ENCODE results near the gene SPP1.
A peak's percentile ranks its signal among the peaks of the same experiment; 100 is the strongest.

SPP1 gene

DNA sequence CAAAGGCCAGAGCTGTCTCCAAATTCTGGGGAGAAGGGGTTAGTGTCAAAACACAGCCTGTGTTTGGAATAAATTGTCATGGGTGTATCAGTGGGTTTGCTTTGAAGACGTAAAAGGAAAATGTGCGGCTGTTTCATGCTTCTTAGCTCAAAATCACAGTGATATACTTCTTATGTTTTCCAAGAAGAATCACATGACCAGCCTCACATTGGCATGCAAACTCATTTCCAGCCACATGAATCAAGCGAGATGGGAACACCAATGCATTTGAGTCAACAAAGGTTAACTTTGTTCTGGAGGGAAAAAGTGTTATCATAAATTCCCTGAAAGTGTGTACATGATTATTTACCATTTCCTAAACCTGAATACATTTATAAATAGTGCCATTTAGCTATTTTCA is 19.0 kb upstream of the SPP1 start:
- DNase-seq, result no peak

DNA sequence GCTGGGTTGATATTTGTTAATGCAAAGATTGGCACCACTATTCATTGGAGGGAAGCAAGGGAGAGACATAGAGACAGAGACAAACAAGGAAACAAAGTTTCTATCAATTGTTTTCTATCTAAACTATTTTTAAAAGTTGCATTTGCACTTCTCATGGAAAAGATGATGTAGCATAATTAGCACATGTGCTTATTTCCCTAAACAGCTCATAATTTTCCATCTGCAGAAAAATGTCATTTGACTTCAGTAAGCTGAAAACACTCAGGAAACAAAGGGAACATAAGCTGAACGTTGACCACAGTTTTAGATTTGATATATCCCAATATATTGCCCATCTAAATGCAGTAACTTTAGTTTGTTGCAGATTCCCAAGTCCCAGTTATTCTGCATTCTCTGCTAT is 18.5 kb upstream of the SPP1 start:
- DNase-seq, result no peak

DNA sequence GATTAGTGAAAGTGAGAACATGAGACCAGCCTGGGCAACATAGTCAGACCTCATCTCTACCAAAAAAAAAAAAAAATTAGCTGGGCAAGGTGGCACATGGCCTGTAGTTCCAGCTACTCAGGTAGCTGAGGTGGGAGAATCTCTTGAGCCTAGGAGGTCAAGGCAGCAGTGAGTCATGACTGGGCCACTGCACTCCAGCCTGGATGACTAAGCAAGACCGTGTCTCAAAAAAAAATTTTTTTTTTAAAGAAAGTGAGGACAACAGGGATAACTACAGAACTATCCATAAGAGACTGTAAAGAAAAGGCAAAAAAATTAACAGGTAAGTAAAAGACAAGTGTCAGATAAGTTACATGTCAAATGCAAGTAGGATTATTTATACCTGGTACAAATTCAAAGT is 13.5 kb upstream of the SPP1 start:
- DNase-seq, result no peak

DNA sequence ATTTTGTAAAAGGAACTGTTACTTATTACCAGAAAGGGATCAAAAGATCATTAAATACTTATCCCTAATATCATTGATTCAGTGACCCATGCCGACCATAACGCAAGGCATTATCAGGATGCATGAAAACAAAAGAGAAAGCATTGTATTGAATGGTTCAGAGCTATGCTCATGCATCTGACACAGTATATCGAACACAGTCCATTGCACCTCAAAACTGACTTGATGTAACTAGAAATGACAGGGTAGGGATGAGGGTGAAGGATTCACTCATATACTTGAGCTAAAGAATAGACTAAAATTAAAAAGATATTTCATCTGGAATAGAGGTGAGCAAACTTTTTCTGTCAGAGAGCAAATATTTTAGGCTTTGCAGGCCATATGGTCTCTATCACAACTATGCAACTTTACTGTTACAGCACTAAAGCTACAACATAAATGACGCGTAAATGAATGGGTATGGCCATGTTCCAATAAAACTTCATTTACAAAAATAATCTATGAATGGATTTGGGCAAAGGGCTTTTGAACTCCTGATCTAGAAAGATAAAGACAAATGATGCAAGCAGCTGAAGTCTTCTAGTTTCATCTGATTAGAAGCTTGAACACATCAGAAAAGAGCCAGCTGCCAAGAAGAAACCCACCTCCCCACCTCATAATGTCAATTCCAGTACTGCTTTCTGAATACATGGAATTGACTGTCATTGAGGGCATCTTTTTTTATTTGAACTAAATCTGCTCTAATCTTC is 12.9 kb upstream of the SPP1 start:
- DNase-seq, result no peak

DNA sequence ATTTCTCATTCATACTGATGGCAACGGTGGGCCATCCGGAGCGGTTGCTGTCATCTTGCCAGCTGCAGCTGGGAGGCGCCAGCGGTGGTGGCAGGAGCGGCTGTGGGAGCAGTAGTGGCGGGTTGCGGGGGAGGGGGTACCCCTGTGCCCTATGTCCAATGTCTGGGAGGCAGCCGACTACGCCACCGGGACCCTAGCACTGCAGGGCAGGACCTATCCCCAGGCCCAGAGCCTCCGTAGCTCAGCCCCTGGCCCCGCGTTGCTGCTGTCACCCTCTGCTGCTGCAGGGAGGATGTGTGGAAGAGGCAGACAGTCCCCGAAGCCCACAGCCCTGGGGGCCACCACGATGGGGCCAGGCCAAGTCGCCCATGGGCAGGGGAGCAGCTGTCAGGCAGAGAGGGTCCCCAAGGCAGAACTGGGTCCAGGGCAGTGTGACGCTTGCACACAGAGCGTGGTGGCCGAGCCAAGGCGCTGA is 10.0 kb upstream of the SPP1 start:
- no peak for DNase-seq

DNA sequence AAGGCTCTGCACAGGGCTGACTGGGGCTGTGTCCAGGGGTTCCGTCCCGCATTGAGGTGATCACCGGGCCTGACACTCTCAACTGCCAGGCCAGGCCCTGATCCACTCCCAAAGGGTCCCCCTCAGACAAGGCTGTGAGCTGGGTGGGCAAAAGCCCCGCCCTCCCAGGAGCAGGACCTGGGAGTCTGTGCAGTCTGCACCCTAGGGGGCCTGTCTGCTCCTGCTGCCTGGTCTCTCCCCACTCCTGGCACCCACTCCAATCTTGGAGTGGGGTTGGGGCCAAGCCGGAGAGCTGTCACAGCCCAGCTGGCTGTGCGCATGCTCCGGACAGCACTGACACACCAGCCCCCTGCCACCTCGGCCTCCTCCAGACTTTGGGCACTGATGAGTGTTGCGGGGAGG is 9.4 kb upstream of the SPP1 start:
- DNase-seq, result no peak

DNA sequence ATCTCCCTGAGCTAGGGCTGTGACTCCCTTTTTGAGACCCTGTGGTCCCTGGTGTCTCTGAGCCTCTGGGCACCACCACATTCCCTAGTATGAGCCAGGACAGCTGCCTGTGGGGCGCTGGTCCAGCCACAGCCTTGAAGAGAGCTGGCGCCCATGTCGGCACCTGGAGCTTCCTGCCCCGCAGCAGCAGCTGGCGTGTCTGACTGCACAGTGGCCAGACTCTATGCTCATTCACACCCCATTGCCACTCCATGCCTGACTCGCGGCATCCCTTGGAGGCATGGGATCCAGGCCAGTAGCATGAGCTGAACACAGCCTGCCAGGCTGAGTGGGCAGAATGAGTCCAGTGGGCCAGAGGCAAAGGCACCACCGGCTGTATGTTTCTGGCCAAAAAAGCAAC is 8.3 kb upstream of the SPP1 start:
- DNase-seq, result no peak

DNA sequence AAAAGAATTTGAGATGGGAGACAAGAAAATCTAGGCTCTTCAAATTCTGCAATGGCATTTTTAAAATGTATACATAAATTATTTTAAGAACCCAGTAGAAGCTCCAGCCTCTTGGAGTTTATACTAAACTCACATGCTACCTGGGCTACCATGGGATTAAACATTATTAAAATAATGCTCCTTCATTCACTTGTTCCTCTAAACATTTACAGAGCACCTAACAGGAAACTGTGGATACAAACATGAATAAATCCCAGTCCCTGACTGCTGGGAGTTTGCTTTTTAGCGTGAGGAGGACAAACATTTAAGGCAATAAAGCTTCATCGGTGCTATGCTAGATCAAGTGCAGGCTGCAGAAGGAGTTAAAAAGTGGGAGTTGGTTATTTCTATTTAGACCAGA is 5.4 kb upstream of the SPP1 start:
- DNase-seq, result no peak

DNA sequence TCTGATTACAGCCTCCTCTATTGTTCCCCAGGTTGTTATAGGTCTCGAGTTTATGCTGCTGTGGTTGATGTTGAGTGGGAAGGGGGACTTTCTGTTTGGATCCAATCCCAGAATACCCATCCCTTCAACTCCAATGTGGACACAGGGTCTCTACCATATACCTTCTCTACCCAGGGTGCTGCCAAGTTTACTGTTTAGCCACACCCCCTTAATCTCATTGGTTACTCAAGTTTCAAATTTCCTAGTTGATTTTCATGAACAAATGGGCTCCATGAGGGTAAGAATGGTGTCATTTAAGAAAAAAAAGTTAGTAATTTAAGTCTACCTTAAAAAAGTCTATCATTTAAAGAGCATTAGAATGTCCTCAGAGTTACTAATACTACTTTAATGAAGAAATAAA is 3.6 kb upstream of the SPP1 start:
- no peak for DNase-seq

DNA sequence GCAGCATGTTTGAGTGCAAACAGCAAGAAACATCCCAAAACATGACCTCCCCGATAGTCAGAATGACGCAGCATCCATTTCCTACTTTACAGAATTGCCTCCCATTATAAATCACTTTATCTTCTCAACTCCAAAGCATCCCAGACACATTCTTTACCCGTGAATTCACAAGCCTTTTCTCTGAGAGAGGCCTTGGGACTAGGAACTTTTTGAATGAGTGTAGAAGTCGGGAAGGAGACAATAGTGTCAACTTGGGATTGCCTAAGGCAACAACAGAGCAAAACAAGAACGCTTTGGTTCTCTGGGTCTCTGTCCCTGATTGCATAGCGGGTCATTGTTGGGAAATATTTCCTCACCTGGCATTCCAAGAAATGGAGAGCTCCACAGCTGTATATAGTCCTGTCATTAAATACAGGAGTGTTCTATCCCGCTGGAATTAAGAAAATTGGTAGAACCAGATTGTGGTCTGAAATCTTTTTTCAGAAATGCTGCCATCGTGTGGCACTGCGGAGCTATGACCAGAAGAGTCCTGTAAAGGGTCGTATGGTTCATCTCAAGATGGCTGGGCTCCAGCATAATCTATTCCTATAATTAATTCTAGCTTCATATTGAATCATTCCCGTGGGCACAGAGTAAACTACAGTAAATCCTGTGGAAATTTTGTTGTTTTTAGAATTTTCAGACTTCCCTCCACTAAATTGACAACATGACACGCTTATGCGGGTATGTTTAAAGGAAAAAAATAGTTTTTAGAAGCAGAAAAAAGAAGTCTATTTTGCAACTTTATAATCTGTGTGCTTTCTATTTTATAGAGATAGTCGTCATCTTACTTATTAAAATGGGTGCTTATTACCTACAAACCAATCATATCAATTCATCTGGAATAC is 2.0 kb upstream of the SPP1 start:
- peak; percentile 73 for DNase-seq

DNA sequence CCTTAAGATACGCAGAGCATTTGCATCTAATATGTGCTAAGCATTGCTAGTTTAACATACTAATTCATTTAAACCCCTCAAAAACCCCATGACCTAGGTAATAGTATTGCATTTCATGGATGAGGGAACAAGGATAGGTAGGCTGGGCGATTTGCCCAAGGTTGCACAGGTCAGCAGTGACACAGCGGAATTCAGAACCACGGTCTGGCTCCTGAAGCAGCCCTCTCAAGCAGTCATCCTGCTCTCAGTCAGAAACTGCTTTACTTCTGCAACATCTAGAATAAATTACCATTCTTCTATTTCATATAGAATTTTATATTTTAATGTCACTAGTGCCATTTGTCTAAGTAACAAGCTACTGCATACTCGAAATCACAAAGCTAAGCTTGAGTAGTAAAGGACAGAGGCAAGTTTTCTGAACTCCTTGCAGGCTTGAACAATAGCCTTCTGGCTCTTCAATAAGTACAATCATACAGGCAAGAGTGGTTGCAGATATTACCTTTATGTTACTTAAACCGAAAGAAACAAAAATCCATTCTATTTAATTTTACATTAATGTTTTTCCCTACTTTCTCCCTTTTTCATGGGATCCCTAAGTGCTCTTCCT is 555 bp upstream of the SPP1 start:
- DNase-seq, result peak; percentile 50

DNA sequence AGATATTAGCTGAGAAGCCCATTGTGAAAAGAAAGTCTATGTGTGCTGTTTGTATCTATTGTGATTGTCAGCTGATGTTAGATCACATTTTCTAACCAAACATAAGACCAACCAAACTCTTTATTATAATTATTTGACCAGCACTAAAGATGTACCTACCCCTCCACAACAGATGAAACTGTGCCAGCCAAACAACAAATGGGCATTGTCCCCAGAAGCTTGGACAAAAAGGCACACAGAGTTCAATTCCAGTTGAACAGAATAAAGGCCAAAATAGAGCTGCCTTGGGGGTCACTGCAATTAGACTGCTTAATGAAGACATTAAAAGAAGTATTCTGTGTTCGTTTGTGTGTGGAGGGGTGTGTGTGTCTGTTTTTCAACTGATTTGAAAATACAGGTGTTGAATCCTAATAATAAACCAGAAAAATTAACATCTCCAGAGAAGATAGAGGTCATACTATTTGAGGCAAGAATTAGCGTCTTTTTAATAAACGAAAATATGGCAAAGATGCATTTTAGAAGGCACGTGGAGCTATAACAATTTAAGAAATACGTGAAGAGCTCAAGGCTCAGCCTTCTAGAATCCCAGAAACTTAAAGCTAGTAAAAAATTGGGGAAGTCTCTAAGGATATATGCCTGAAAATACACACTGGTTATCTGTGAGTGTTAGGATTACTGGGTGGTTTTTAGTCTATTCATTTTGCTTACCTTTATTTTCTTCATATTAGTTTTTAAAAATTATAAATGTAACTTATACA is 2.2 kb downstream of the SPP1 start:
- peak; percentile 87 for DNase-seq

DNA sequence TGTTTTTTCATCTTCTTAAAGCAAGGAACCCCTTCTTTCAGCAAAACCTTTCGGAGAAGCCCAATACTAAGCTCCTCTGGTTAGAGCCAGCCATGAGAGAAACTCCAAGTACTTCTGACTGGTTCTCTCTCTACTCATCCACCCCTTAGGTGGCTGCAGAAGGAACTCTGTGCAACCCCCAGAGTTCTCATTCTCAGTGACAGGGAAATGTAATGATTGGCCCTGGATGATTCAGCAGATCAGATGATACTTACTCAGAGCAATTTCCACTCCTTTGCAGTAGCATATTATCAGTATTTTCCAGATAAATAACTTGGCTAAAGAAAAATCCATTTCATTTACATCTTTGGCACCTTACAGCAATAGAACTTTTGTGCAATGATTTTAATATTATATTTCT is 3.2 kb downstream of the SPP1 start:
- peak; percentile 13 for DNase-seq

DNA sequence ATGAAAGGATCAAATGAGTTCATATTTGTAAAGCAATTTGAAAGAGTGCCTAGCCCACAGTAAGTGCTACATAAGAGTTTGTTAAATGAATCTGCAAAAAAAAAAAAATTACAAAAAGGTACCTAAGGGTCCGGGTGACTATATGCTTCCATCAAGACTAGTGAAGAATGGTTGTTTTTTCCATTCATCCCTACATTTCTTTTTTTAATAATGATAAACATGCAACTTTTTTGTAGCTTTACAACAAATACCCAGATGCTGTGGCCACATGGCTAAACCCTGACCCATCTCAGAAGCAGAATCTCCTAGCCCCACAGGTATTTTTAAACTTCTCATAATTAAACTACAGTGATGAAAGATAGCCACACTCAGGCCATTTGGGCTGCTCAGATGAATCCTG is 4.3 kb downstream of the SPP1 start:
- DNase-seq, result no peak

DNA sequence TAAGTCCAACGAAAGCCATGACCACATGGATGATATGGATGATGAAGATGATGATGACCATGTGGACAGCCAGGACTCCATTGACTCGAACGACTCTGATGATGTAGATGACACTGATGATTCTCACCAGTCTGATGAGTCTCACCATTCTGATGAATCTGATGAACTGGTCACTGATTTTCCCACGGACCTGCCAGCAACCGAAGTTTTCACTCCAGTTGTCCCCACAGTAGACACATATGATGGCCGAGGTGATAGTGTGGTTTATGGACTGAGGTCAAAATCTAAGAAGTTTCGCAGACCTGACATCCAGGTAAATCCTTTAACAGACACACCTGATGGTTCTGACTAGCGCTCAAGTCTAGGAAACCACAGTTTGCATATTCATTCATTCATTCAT is 6.0 kb downstream of the SPP1 start:
- no peak for DNase-seq

DNA sequence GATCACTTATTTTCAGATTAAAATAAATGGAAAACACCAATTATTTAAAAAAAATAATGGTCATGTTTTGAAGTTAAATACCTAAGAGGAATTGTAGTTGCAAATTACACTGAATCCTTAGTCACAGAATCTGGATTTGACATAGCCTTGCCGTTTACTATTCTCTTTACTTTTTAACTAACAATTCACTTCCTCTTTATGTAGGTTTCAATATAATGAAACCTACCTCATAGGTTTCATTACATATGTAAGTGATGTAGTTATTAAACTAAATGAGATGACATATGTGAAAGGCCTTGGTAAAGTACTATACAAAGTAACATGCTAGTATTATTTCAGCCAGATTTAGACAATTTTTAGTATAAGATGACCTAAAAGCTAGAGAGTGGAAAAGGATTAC is 6.5 kb downstream of the SPP1 start:
- DNase-seq, result no peak

DNA sequence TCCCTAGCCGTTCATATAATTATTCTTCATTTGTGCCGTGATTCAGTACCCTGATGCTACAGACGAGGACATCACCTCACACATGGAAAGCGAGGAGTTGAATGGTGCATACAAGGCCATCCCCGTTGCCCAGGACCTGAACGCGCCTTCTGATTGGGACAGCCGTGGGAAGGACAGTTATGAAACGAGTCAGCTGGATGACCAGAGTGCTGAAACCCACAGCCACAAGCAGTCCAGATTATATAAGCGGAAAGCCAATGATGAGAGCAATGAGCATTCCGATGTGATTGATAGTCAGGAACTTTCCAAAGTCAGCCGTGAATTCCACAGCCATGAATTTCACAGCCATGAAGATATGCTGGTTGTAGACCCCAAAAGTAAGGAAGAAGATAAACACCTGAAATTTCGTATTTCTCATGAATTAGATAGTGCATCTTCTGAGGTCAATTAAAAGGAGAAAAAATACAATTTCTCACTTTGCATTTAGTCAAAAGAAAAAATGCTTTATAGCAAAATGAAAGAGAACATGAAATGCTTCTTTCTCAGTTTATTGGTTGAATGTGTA is 7.0 kb downstream of the SPP1 start:
- DNase-seq, result no peak

DNA sequence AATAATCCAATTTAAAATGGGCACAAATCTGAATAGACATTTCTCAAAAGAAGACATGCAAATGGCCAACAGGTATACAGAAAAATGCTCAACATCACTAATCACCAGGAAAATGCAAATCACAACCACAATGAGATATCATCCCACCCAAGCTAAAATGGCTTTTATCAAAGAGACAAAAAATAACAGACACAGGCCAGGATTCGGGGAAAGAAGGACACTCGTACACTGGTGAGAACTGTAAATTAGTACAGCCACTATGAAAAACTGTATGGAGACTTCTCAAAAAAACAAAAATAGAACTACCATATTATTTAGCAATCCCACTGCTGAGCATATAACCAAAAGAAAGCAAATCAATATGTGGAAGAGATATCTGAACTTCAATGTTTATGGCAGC is 8.5 kb downstream of the SPP1 start:
- DNase-seq, result no peak

DNA sequence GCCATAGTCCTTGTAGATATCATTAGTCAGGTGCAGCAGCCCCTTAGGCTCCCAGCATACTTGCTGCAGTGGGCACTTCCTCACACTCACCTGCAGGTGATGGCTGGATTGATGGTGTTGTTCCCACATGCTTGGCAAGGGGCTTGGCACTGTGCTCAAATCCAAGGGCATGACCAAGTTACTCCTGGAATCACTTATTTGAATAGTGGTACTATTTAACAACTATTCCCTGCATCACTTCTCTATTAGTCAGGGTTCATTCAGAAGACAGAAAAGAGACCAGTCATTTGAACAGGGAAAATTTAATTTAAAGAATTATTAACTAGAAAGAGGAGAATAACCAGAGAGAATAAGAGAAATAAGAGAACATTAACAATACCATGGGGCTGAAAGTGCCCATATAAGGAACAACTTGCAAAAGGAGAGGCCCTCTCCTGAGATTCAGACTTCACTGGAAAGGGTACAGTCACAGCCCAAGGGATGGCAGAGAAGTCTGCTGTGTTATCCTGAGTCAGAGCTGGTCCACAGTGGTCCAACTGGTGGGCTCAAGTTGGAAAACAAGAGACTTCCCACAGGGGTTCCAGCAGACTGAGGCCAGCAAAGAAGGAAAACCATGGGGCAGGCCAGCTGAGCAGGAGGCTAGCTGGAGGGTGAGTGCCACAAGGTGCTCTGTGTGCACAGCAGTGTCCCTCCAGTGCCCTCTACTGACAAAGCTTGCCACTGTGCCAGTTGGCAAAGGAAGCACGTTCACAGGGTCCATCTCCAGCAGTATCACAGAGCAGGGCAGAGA is 9.8 kb downstream of the SPP1 start:
- peak; percentile 88 for DNase-seq

DNA sequence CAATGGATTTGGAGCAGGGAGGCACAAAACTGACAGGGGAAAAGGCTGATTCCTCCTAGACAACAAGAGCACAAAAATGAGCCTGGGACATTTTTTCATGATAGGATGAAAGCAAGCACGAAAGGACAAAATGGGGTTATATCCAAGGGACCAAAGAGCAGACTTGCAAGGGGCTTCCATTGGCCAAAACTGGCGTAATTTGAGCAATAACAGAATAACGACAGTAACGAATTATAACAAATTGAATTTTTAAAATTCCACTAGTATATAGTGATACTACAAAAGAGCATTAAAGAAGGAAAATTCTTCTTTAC is 10.3 kb downstream of the SPP1 start:
- no peak for DNase-seq

DNA sequence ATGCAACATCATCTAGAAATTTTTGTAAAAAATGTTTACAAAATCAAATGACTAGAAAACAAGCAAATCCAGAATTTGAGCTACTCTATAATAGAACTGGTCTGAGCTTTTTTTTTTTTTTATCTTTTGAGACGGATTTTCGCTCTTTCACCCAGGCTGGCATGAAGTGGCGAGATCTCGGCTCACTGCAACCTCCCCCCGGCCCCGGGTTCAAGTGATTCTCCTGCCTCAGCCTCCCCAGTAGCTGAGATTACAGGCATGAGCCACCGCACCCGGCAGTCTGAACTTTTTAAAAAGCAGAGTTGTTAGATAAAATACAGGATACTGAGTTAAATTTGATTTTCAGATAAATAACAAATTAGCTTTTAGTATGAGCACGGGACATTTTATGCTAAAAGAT is 11.0 kb downstream of the SPP1 start:
- no peak for DNase-seq

DNA sequence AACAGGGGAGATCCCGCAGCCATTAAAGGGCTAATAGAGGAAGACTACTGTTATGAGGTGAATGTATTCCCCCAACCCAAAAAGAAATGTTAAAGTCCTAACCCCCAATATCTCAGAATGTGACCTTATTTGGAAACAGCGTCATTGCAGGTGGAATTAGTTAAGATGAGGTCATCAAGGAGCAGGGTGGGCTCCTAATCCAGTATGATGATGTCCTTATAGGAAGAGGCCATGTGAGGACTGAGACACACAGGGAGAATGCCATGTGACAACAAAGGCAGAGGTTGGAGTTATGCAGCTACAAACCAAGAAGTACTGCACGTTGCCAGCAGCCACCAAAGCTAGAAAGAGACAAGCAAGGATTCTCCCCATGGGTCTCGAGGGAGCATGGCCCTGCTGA is 14.3 kb downstream of the SPP1 start:
- DNase-seq, result no peak
